Adipocyte (in vitro differentiated cells): ENCODE measurements around the gene EPHA4.

Experiments
- DNase-seq: peaks from one replicate; pipeline ENCODE4 v3.0.0-alpha.2; 2015; ENCODE audit warnings: low read depth
- H3K27me3 ChIP-seq: replicated peaks from 2 replicates; pipeline ENCODE4 v1.7.0; 2013; ENCODE audit warnings: mild to moderate bottlenecking, low read length, moderate library complexity; ENCODE audit not compliant: control insufficient read depth, insufficient read depth
- H3K36me3 ChIP-seq: 2 replicates; pipeline ENCODE4 v1.7.0; 2013; ENCODE audit warnings: low read length, mild to moderate bottlenecking, moderate library complexity; ENCODE audit not compliant: control insufficient read depth, insufficient read depth, severe bottlenecking
- H3K4me1 ChIP-seq: 2 replicates; pipeline ENCODE4 v1.7.0; 2013; ENCODE audit warnings: mild to moderate bottlenecking, low read length, moderate library complexity; ENCODE audit not compliant: control insufficient read depth, insufficient read depth
- H3K4me3 ChIP-seq: 2 replicates; pipeline ENCODE4 v1.7.0; 2013; ENCODE audit warnings: mild to moderate bottlenecking, low read length, moderate library complexity
- H3K9ac ChIP-seq: 2 replicates; pipeline ENCODE4 v1.7.0; 2013; ENCODE audit warnings: mild to moderate bottlenecking, low read length, moderate library complexity
- H3K9me3 ChIP-seq: 2 replicates; pipeline ENCODE4 v1.7.0; 2013; ENCODE audit warnings: mild to moderate bottlenecking, low read length, moderate library complexity; ENCODE audit not compliant: control insufficient read depth

Gene EPHA4

DNA sequence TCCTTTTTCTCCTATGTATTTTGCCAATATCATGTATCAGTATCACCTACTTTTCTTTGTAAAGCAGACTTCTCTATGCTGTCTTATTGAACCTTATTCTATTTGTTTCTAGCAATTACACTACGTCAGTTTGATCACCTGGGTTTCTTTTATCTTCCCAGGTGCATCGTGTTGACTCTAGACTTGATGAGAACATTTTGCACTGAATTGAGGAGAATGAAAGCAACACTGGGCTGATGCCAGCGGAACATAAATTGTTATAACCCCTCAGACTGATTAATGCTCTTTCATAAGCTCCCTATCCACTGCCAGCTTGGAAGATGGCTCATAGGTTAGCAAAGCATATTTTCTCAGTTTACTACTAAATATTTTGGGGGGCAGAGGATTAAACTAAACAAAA, 140.6 kb downstream of the EPHA4 start:
- H3K27me3 ChIP-seq, result no peaks in the 10 kb centered on the region
- H3K36me3 ChIP-seq, result peaks cover 88% of the 10 kb centered on the region
- no peak overlapping the region for H3K4me3 ChIP-seq
- H3K9me3 ChIP-seq, result no peaks in the 10 kb centered on the region
- H3K9ac ChIP-seq, result no peak overlapping the region
- no peak for DNase-seq
- H3K4me1 ChIP-seq, result no peaks in the 10 kb centered on the region

GRCh38 chr2:221429741-221430491, 142.2 kb downstream of the EPHA4 start:
- Histone ChIP-seq H3K36me3 (peaks cover 89% of the 10 kb centered on the region), H3K4me1 (no peaks in the 10 kb centered on the region), H3K4me3 (no peak overlapping the region), H3K9me3 (no peaks in the 10 kb centered on the region), H3K27me3 (no peaks in the 10 kb centered on the region), H3K9ac (no peak overlapping the region)
- DNase-seq, result no peak

- H3K27me3 ChIP-seq, result no peaks in the 10 kb centered on the region
- H3K9ac ChIP-seq, result no peak overlapping the region
- peaks cover 87% of the 10 kb centered on the region for H3K36me3 ChIP-seq
- H3K4me1 ChIP-seq, result no peaks in the 10 kb centered on the region
- DNase-seq, result no peak
- no peaks in the 10 kb centered on the region for H3K9me3 ChIP-seq
- no peak overlapping the region for H3K4me3 ChIP-seq
Observed at GRCh38 chr2:221428896-221429295, 143.2 kb downstream of the EPHA4 start.

DNA sequence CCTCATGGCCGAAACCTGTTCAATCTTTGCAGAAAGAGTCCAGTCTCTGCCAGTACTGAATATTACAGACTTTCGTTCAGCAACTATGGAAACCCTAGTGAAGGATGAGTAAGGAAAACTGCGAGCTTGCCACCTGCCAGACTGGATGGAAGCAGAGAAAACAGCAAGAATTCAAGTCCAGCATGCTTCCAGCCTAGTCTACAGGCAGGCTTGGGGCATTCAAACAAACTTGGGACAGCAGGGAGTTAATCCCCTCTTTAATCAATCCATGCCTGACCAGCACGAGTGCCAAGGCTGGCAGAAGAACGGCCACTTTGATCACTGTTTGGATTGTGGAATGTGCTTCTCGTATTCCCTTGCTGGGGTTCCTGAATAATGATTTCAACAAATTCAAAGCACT, 145.2 kb downstream of the EPHA4 start:
- Histone ChIP-seq H3K9ac (no peak overlapping the region), H3K9me3 (no peaks in the 10 kb centered on the region), H3K27me3 (no peaks in the 10 kb centered on the region), H3K36me3 (peaks cover 89% of the 10 kb centered on the region), H3K4me1 (peaks cover 5% of the 10 kb centered on the region), H3K4me3 (no peak overlapping the region)
- DNase-seq, result no peak

GRCh38 chr2:221425891-221426290, 146.2 kb downstream of the EPHA4 start:
- Histone ChIP-seq H3K4me1 (peaks cover 5% of the 10 kb centered on the region), H3K27me3 (no peaks in the 10 kb centered on the region), H3K9me3 (no peaks in the 10 kb centered on the region), H3K36me3 (peaks cover 87% of the 10 kb centered on the region), H3K9ac (no peak overlapping the region), H3K4me3 (no peak overlapping the region)
- no peak for DNase-seq

- Histone ChIP-seq H3K9ac (no peak overlapping the region), H3K36me3 (peaks cover 83% of the 10 kb centered on the region), H3K27me3 (no peaks in the 10 kb centered on the region), H3K4me3 (no peak overlapping the region), H3K9me3 (no peaks in the 10 kb centered on the region), H3K4me1 (peaks cover 5% of the 10 kb centered on the region)
- DNase-seq, result no peak
Observed at GRCh38 chr2:221425353-221425752, 146.8 kb downstream of the EPHA4 start.

DNA sequence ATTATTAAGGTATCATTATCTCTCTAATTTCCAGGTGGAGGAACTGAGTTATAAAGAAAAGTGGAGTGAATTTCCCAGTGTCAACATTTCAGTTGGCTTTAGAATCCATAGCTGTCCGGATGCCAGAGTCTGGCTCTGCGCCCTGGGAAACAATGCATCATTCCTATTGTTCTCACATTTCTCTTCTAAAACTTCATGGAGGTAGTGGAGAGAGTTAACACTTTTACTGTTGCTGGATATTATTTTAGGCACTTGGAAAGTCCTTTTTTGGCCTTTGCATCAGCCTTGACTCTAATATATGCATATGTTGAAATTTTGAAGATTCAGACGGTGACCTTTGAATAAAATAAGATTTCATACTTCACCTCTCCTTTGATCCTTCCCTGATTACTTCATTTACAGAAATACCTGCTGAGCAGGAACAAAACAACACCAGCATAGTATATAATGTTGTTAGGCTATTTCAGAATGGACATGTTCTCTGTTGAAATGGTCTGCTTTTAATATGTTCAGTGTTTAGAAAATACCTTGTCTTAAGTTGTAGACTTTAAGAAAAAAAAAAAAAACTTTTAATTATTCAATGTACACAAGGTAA, 148.8 kb downstream of the EPHA4 start:
- DNase-seq, result no peak
- H3K36me3 ChIP-seq, result peaks cover 83% of the 10 kb centered on the region
- no peaks in the 10 kb centered on the region for H3K9me3 ChIP-seq
- H3K4me3 ChIP-seq, result no peak overlapping the region
- H3K9ac ChIP-seq, result no peak overlapping the region
- H3K27me3 ChIP-seq, result no peaks in the 10 kb centered on the region
- peaks cover 5% of the 10 kb centered on the region for H3K4me1 ChIP-seq

GRCh38 chr2:221422516-221423209, 149.4 kb downstream of the EPHA4 start:
- no peak overlapping the region for H3K9ac ChIP-seq
- H3K9me3 ChIP-seq, result no peaks in the 10 kb centered on the region
- no peak overlapping the region for H3K4me3 ChIP-seq
- no peak for DNase-seq
- no peaks in the 10 kb centered on the region for H3K27me3 ChIP-seq
- H3K4me1 ChIP-seq, result peaks cover 5% of the 10 kb centered on the region
- H3K36me3 ChIP-seq, result peaks cover 77% of the 10 kb centered on the region

- Histone ChIP-seq H3K9me3 (no peaks in the 10 kb centered on the region), H3K4me1 (peaks cover 5% of the 10 kb centered on the region), H3K36me3 (peaks cover 58% of the 10 kb centered on the region), H3K9ac (no peak overlapping the region), H3K4me3 (no peak overlapping the region), H3K27me3 (no peaks in the 10 kb centered on the region)
- DNase-seq, result no peak
Observed at GRCh38 chr2:221420245-221420644, 151.9 kb downstream of the EPHA4 start.

DNA sequence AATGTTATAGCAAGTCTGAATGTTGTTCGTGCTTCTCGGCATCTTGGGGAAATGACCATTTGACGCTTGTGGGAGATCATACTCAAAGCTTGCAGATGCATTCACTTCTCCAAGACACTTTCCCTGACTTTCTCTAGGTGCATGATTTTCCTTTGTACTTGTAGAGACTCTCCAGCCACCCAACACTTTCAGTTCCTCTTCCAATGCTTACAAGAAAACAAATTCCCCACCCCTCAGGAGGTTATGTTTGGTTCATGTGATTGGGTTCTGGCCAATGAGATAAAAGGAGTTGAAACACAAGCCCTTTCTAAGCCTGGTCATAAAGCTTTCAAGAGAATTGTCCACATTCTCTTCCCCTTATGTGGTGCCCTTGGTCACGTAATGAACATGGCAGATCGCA, 156.3 kb downstream of the EPHA4 start:
- no peaks in the 10 kb centered on the region for H3K9me3 ChIP-seq
- no peak overlapping the region for H3K9ac ChIP-seq
- DNase-seq, result no peak
- no peaks in the 10 kb centered on the region for H3K4me1 ChIP-seq
- peaks cover 22% of the 10 kb centered on the region for H3K36me3 ChIP-seq
- no peak overlapping the region for H3K4me3 ChIP-seq
- H3K27me3 ChIP-seq, result no peaks in the 10 kb centered on the region

DNA sequence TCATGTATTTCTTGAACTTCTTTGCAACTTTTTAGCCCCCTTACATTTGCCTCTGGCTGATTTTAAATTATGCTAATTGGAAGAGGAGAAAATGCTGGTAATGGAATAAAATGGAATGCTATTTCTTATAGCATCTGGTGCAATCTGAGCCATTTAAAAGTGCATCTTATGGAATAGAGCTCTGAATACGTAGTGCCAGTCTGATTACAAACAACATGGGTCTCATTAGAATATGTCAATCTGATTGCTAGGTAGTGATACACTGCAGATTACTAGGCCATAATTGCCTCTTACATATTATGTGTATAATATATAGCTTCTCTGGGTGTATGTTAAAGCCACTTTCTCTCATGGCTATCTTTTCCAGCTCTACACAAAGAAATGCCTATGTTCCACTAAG, 159.1 kb downstream of the EPHA4 start:
- H3K9ac ChIP-seq, result no peak overlapping the region
- H3K36me3 ChIP-seq, result no peaks in the 10 kb centered on the region
- no peak overlapping the region for H3K4me3 ChIP-seq
- DNase-seq, result no peak
- H3K27me3 ChIP-seq, result no peaks in the 10 kb centered on the region
- H3K4me1 ChIP-seq, result no peaks in the 10 kb centered on the region
- H3K9me3 ChIP-seq, result no peaks in the 10 kb centered on the region
